GM18505 (cell line): Measurements from ENCODE around the gene GALNT2.

Source experiments
- ATAC-seq: cut with Tn5 transposase; IDR thresholded peaks from one replicate; pipeline ENCODE4 v1.9.1; 2021; ENCODE audit not compliant: unreplicated experiment
- POLR2A ChIP-seq: IDR thresholded peaks from 4 replicates; pipeline ENCODE4 v1.6.1; 2011; ENCODE audit warnings: borderline replicate concordance; ENCODE audit not compliant: insufficient read depth, insufficient read length; ENCODE audit errors: extremely low read depth

The GALNT2 gene

DNA sequence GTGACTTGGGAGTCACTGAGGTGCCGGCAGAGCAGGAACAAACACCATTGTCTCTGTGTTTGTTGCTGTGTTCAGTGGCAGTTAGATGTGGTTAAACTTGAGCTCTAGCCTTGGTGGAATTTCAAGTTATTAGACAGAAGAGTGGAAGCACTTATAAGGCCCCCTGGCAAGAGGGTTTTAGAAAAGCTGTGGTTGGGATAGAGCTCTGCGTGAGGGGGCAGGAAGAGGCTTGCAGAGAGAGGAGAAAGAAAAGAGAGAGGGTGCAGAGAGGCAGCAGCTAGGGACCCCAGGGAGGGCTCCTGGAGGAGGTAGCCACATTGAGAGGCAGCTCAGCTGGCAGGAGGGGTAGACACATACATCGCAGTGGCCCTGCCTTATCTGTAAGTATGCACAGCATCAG lies 128.2 kb downstream of the GALNT2 start:
- no peak for TF ChIP-seq POLR2A
- no peak for ATAC-seq

GRCh38 chr1:230196077-230196476 lies 129.0 kb downstream of the GALNT2 start:
- no peak for ATAC-seq

GRCh38 chr1:230197644-230198567 lies 130.9 kb downstream of the GALNT2 start:
- ATAC-seq: no peak
- TF ChIP-seq POLR2A: no peak

More at GRCh38 chr1:230196077-230196476, 129.0 kb downstream of the GALNT2 start:
- no peak for TF ChIP-seq POLR2A

GRCh38 chr1:230199034-230199433 lies 132.0 kb downstream of the GALNT2 start:
- no peak for ATAC-seq
- no peak for TF ChIP-seq POLR2A

- no peak for TF ChIP-seq POLR2A
- no peak for ATAC-seq
These were observed 132.5 kb downstream of the GALNT2 start for GRCh38 chr1:230199554-230199953.

DNA sequence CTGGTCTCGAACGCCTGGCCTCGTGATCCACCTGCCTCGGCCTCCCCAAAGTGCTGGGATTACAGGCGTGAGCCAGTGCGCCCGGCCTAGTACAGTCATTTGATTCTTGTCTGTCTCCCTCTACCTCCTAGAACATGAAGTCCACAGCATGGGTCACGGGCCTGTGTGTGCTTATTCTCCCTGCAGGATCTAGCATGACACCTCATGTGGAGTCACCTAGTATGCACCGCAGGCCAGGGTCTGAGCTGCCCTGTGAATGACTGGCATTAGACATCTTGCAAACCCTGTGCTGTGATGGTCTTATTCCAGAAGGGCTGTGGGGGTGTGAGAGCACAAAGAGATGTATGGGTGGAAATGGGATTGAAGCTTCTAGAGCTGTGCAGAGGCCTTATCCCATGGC lies 133.2 kb downstream of the GALNT2 start:
- TF ChIP-seq POLR2A: no peak

GRCh38 chr1:230201445-230201844 lies 134.4 kb downstream of the GALNT2 start:
- no peak for ATAC-seq
- TF ChIP-seq POLR2A: no peak

More for the DNA sequence above, 133.2 kb downstream of the GALNT2 start:
- no peak for ATAC-seq

- TF ChIP-seq POLR2A: no peak
- ATAC-seq: no peak
These were observed 137.8 kb downstream of the GALNT2 start for GRCh38 chr1:230204842-230205241.

DNA sequence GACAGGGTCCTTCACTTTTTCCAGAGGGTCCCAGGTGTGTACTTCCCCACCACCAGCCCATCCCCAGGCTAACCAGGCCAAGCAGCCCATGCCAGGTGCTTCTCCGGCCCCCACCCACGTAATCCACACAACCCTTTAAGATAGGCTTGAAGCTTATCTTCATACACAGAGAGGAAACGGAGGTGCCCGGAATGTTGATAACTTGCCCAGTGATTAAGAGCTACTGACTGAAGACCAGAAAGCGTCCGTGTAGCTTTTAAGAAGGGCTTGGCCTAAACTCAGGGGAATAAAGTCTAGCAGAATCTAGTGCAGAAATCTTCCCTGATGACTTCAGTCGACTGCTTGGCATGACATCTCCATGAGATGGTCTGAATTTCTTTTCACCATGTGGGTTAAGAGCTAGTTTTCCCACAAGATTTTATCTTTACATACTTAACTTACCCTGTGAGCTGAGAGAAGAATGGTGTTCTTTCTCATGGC lies 138.7 kb downstream of the GALNT2 start:
- no peak for TF ChIP-seq POLR2A
- no peak for ATAC-seq

GRCh38 chr1:230206207-230206606 lies 139.2 kb downstream of the GALNT2 start:
- no peak for TF ChIP-seq POLR2A
- no peak for ATAC-seq

DNA sequence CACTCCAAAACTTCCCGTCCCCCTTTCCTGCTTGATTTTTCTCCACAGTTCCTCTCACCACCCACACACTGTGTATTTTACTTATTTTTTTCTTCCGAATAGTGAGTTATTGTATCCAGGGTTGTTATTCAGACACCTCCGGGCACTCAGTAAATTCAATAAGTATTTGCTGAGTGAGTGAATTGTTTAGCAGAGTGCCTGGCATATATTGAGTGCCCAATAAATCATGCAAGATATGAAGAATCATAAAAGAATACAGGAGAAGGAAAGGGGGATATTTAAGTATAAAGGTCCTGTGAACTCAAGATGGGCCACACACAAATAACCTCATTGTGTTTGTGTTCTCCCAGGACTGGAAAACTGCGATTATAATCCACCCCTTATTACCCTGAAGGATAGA lies 139.9 kb downstream of the GALNT2 start:
- ATAC-seq: no peak
- TF ChIP-seq POLR2A: no peak

GRCh38 chr1:230207598-230207997 lies 140.6 kb downstream of the GALNT2 start:
- no peak for TF ChIP-seq POLR2A
- no peak for ATAC-seq

GRCh38 chr1:230208619-230209261 lies 141.7 kb downstream of the GALNT2 start:
- ATAC-seq: peak; percentile 51
- TF ChIP-seq POLR2A: no peak

DNA sequence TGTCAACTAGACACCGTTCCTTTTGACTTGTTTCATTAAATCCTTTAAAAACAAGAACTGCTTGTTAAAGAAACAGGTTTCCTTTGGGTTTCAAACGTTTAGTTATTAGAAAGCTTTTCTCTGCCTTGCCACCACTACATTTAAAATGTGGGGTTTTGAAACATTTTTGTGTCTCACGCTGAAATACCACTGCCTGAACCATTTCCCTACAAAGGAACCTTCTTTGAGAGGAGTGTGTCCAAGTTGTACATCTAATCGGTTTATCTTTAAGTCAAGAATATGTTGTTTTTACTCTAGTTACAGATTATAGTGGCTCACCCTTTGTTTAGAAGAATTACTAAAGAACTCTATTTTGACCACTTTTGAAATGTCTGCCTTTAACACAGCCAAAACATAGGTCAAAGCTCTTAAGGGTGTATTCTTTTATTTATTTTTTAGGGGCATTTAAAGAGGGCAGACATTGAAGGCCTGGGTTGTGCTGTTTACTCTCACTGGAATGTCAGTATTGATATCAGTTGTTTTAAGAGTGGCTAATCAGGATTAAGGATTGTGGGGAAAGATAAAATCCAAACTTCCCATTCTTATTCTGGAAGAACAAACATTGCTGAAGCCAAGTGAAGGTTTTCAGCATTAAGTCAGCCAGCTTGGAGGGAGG lies 143.4 kb downstream of the GALNT2 start:
- ATAC-seq: no peak
- TF ChIP-seq POLR2A: no peak

DNA sequence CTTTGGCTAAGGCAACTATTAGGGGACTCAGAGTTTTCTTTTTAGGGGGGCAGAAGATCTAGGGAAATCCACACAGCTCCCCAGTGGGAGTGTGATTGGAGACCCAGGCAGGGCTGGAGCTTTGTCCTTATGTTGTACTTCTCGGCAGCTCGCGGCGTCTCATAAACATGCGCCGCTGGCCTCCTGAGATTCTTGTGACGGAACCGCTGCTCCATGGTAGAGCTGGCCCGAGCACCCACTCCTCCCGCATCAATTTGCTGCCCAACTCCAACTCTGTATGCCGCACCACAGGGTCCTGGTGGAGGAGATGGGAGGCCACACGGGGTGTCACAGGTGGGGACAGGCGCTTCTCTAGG lies 143.9 kb downstream of the GALNT2 start:
- TF ChIP-seq POLR2A: no peak
- no peak for ATAC-seq
